Ectodermal cell (in vitro differentiated cells): Measurements from ENCODE around the gene TRIM39.

ENCODE experiments used
- H3K27ac ChIP-seq: 2 replicates; pipeline ENCODE4 v1.7.0; 2013; ENCODE audit warnings: mild to moderate bottlenecking, low read depth, low read length; ENCODE audit not compliant: insufficient read depth, poor library complexity, severe bottlenecking
- H3K27me3 ChIP-seq: 2 replicates; pipeline ENCODE4 v1.7.0; 2013; ENCODE audit warnings: mild to moderate bottlenecking, low read length; ENCODE audit not compliant: insufficient read depth, control insufficient read depth, poor library complexity, severe bottlenecking
- H3K36me3 ChIP-seq: one replicate; pipeline ENCODE4 v1.7.0; 2013; ENCODE audit warnings: low read length; ENCODE audit not compliant: control insufficient read depth, insufficient read depth
- H3K4me1 ChIP-seq: one replicate; pipeline ENCODE4 v1.7.0; 2013; ENCODE audit warnings: low read length; ENCODE audit not compliant: control insufficient read depth, insufficient read depth
- H3K4me3 ChIP-seq: 2 replicates; pipeline ENCODE4 v1.7.0; 2013; ENCODE audit warnings: low read depth, low read length, control low read depth; ENCODE audit not compliant: insufficient read depth
- H3K9me3 ChIP-seq: 2 replicates; pipeline ENCODE4 v1.7.0; 2013; ENCODE audit warnings: mild to moderate bottlenecking, low read length, moderate library complexity; ENCODE audit not compliant: control insufficient read depth
- WGBS, 2 experiments: methylation state at CpG; one replicate each; pipeline ENCODE4 v1.1.7; 2013; ENCODE audit warnings: missing lambda C conversion rate in 2 of 2; 5-methylcytosine and 5-hydroxymethylcytosine counted together

Gene TRIM39

DNA sequence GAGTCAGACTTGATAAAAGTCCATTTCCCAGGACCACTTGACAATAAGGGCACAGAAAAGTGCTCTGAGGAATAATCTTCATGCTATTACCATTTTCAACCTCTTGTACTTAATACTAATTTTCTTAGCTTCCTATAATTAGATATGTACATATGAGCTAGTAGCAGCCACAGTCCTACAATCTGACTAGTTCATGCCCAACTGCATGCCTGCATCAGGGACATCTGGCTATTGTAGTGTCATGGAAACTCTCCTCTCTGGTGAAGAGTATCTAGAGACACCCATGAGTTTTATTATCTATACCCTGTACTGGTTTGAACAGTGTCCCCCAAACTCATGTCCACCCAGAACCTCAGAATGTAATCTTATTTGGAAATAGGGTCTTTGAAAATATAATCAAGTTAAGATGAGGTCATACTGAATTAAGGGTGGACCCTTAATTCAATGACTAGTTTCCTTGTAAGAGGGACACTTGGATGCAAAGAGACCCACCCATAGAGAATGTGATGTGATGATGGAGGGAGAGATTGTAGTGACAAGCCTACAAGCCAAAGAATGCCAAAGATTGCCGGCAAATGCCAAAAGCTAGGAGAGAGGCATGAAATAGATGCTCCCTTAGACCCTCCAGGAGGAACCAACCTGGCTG lies 13.9 kb upstream of the TRIM39 start:
- 97 to 98% methylated on average over 1 of the region's 1 CpG for WGBS, 2 experiments
- H3K9me3 ChIP-seq, result no peaks in the 10 kb centered on the region
- no peaks in the 10 kb centered on the region for H3K27me3 ChIP-seq
- H3K4me1 ChIP-seq, result no peaks in the 10 kb centered on the region
- no peak overlapping the region for H3K27ac ChIP-seq
- H3K4me3 ChIP-seq, result no peak overlapping the region
- H3K36me3 ChIP-seq, result peaks cover 14% of the 10 kb centered on the region

DNA sequence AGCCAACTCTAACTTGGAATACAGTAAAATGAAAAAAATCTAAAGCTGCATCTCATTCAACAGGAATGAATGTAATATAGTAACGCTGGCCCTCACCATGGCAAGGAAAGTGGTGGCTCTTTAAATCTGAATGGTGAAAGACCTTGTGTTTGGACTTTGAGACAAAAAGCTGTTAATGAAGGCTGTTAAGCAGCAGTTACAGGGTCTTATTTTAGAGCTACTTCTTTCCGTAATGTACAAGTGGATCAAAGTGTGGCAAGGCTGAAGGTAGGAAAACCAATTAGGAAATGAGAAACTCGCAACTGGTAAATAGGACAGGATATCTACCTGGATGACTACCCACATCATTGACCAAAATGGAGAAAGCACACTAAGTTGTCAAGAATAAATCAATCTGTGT lies 11.6 kb upstream of the TRIM39 start:
- Histone ChIP-seq H3K27me3 (no peaks in the 10 kb centered on the region), H3K27ac (no peak overlapping the region), H3K36me3 (peaks cover 14% of the 10 kb centered on the region), H3K4me3 (no peak overlapping the region), H3K4me1 (no peaks in the 10 kb centered on the region), H3K9me3 (no peaks in the 10 kb centered on the region)
- WGBS, 2 experiments, result 93 to 94% methylated on average over 3 of the region's 3 CpGs

GRCh38 chr6:30317913-30318589 lies 8.7 kb upstream of the TRIM39 start:
- Histone ChIP-seq H3K27ac (no peak overlapping the region), H3K36me3 (peaks cover 11% of the 10 kb centered on the region), H3K4me1 (no peaks in the 10 kb centered on the region), H3K27me3 (no peaks in the 10 kb centered on the region), H3K9me3 (no peaks in the 10 kb centered on the region), H3K4me3 (no peak overlapping the region)
- WGBS, 2 experiments, result 87 to 95% methylated on average over 6 of the region's 6 CpGs

DNA sequence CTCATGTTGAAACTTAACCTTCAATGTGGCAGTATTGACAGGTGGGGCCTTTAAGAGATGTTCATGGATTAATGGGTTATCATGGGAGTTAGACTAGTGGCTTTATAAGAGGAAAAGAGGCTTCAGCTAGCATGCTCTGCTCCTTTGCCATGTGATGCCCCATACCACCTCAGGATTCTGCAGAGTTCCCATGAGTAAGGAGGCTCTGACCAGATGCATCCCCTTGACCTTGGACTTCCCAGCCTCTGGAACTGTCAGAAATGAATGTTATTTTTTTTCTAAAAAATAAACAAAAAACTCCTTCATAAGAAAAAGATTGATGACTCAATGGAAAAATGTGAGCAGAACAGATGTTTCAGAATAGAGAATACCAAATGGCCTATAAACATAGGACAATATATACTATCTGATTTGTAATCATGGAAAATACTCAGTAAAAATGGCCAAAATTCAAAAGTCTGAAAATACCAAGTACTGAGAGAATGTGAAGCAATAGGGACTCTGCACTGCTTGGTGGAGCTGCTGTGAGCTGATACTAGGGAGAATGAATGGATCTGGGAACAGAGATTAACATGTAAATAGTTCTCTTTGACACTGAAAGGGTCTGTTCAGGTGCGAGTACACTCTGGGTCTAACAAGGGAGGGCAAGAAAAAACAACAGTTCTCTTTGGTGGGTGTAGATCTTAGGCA lies 7.4 kb upstream of the TRIM39 start:
- H3K4me1 ChIP-seq, result no peaks in the 10 kb centered on the region
- H3K36me3 ChIP-seq, result no peaks in the 10 kb centered on the region
- H3K9me3 ChIP-seq, result no peaks in the 10 kb centered on the region
- H3K27me3 ChIP-seq, result no peaks in the 10 kb centered on the region
- H3K27ac ChIP-seq, result no peak overlapping the region
- 55 to 67% methylated on average over 1 of the region's 1 CpG for WGBS, 2 experiments
- H3K4me3 ChIP-seq, result no peak overlapping the region

DNA sequence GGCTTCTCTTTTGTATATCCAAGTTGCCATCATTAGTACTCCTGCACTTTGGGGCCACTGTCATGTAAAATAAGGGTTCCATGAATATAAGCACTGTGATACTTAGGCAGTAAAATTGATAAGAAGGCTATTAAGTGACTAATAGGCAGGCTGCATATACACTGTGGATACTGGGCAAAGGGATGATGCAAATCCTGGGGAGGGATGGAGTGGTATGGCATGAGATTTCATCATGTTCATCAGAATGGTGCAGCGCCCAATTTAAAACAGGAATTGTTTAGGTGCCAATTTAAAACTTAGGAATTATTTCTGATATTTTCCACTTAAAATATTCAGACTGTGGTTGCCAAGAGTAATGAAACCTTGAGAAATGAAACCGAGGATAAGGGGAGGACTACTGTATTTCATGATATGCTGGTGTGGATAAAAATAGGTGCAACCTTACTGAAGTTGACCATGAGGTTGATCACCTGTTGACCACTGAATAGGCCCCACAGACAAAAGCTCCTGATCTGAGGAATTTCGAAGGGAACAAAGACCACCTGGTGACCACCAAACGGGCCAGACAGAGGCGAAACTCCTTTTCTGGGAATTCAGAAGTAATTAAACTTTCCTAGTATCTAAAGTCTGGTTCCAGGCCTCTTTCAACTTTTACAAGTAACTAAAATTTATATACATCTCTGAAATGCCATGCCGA lies 4.9 kb upstream of the TRIM39 start:
- Histone ChIP-seq H3K27me3 (no peaks in the 10 kb centered on the region), H3K4me1 (peaks cover 6% of the 10 kb centered on the region), H3K27ac (no peak overlapping the region), H3K36me3 (no peaks in the 10 kb centered on the region), H3K9me3 (no peaks in the 10 kb centered on the region), H3K4me3 (no peak overlapping the region)
- WGBS, 2 experiments, result 70 to 73% methylated on average over 6 of the region's 6 CpGs

DNA sequence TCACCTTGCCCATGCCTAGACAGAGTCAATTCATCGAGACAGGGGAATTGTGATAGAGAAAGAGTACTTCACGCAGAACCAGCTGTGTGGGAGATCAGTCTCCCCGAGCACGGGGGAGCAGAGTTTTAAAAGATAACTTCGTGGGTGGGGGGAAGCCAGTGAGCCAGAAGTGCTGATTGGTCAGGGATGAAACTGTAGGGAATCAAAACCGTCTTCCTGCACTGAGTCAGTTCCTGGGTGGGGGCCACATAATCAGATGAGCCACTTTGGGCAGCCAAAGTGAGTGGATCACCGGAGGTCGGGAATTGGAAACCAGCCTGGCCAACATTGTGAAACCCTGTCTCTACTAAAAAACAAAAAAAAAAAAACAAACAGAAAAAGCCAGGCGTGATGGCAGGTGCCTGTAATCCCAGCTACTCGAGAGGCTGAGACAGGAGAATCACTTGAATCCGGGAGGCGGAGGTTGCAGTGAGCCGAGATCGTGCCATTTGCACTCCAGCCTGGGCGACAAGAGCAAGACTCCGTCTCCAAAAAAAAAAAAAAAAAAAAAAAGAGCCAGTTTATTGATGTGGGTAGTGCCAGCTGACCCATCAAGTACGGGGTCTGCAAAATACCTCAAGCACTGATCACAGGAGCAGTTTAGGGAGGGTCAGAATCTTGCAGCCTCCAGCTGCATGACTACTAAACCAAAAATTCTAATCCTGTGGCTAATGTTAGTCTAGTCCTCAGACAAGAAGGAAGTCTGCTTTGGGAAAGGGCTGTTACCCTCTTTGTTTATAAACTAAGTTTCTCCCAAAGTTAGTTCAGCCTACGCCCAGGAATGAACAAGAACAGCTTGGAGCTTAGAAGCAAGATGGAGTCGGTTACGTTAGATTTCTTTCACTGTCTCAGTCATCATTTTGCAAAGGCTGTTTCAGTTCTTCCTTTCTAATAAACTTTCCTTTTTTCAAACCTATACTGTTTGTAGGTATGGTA lies 3.9 kb upstream of the TRIM39 start:
- H3K36me3 ChIP-seq, result no peaks in the 10 kb centered on the region
- no peaks in the 10 kb centered on the region for H3K27me3 ChIP-seq
- H3K4me1 ChIP-seq, result peaks cover 14% of the 10 kb centered on the region
- H3K9me3 ChIP-seq, result no peaks in the 10 kb centered on the region
- no peak overlapping the region for H3K4me3 ChIP-seq
- no peak overlapping the region for H3K27ac ChIP-seq
- WGBS, 2 experiments, result 81% methylated on average over 19 to 20 of the region's 20 CpGs

DNA sequence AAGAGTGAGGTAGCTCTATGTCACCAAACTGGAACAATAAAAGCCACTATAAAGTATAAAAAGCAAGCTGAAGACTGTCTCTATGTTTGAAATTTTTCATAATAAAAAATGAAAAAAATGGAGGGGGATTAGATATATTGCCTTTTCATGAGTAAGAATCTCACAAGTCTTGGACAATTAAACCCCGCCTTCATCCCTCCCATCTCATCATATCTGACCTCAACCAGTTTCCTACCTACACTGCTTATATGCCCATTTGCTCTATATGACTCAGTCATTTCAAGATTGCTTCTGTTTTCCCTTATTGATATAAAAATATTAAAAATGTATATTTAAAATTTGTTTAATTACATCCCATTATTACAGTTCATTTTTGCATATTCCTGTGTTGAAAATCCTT lies 2.9 kb upstream of the TRIM39 start:
- H3K27ac ChIP-seq, result no peak overlapping the region

DNA sequence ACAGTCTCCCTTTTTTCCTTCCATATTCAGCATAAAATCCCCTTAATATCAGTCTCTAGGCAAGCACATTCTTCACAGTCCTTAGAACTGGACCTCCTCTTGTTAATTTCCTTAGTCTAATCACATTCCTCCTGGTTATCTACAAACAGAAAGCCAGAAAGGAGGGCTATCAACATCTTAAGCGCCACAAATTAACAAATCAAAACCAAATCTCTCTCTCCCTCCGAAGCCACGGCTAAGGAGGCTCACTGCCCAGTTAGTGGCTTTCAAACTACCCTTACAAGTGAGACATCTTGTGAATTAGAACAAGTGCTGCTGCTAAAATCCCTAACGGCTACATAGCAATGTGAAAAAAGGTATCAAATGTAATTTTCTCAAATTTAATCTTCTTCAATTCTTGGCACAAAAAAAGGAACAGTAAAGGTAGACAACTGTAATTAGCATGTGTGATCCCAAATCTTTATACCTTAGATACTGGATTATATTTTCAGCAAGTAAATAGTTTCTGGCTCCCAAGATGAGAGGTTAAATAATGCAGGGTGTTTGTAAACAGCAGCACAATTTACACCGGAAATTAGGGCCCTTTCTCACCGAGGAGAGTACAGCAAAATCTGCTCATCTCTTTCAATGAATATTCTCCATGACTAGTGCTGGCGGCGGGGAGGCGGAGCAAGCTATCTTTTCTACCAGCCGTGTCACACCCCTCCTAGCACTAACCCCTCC lies 1.4 kb upstream of the TRIM39 start:
- H3K36me3 ChIP-seq, result peaks cover 3% of the 10 kb centered on the region
- 3 to 4% methylated on average over 10 of the region's 10 CpGs for WGBS, 2 experiments
- peaks cover 14% of the 10 kb centered on the region for H3K4me1 ChIP-seq
- H3K27me3 ChIP-seq, result no peaks in the 10 kb centered on the region
- no peaks in the 10 kb centered on the region for H3K9me3 ChIP-seq
- H3K4me3 ChIP-seq, result peak overlapping the region; percentile 92
- peak overlapping the region; percentile 97 for H3K27ac ChIP-seq

More for the DNA sequence above, 2.9 kb upstream of the TRIM39 start:
- H3K27me3 ChIP-seq, result no peaks in the 10 kb centered on the region
- 100% methylated on average over 1 of the region's 1 CpG for WGBS, 2 experiments
- H3K4me1 ChIP-seq, result peaks cover 14% of the 10 kb centered on the region
- H3K4me3 ChIP-seq, result no peak overlapping the region
- H3K36me3 ChIP-seq, result peaks cover under 1% of the 10 kb centered on the region
- no peaks in the 10 kb centered on the region for H3K9me3 ChIP-seq
